ENCODE measurements around the gene DYNC2I2. TPM values are rescaled to one million over a fixed set of nuclear protein-coding genes. Genes with fewer than 3 reads are reported as not detected.

The DYNC2I2 gene
- polyA plus RNA-seq, 1 of the 3 experiments (the other 2 are of a cell fraction): 73.7 TPM

GRCh38 chr9:128685636-128686489 is 29.2 kb upstream of the DYNC2I2 start (continued):
- TF ChIP-seq CHD2 (IDR thresholded peaks at IDR 0.05; ENCODE audit: low read length, partially characterized antibody): no peak

GRCh38 chr9:128684325-128685199 is 27.9 kb upstream of the DYNC2I2 start:
- ChIA-PET POLR2A (no interaction called here), CTCF (interaction anchor here (1.3 kb wide), 1 partner anchor 48 kb away, joined by 4 read pairs; no protein-coding TSS in a partner anchor)
- 81% methylated on average over 15 of the region's 15 CpGs for WGBS (ENCODE audit: low lambda C conversion rate)

More at GRCh38 chr9:128684325-128685199, 27.9 kb upstream of the DYNC2I2 start:
- no peak for DNase-seq
- H3K4me3 ChIP-seq (ENCODE audit: low read depth in 2 of 2, low read length in 1 of 2): no peak overlapping the region
- TF ChIP-seq CHD2 (IDR thresholded peaks at IDR 0.05; ENCODE audit: low read length, partially characterized antibody): no peak
- no peak for TF ChIP-seq MXI1 (IDR thresholded peaks at IDR 0.05; ENCODE audit: low read depth, low read length)
- no peak for TF ChIP-seq SMC3 (IDR thresholded peaks at IDR 0.05; ENCODE audit: low read depth, low read length)
- no peak for TF ChIP-seq REST (IDR thresholded peaks at IDR 0.05; ENCODE audit: low read depth, low read length)
- TF ChIP-seq SIN3A (IDR thresholded peaks at IDR 0.05; ENCODE audit: borderline replicate concordance, low read depth, low read length): no peak
- no peak for TF ChIP-seq RXRA (IDR thresholded peaks at IDR 0.05; ENCODE audit: borderline replicate concordance, low read depth)
- peaks cover 0 to 4% of the 10 kb centered on the region in 2 experiments; a peak in 1 of 4 replicates for H3K4me1 ChIP-seq (ENCODE audit: control insufficient read depth in 1 of 2, insufficient read depth in 2 of 2, low read depth in 1 of 2, low read length in 1 of 2)
- H3K79me2 ChIP-seq (ENCODE audit: insufficient read depth): no peaks in the 10 kb centered on the region; the same call in 1 of the 2 replicates
- H3K27me3 ChIP-seq (ENCODE audit: insufficient read depth): no peaks in the 10 kb centered on the region
- no peaks in the 10 kb centered on the region for H4K20me1 ChIP-seq (ENCODE audit: insufficient read depth)
- no peak overlapping the region for H3K4me2 ChIP-seq
- no peak overlapping the region for H3K27ac ChIP-seq (ENCODE audit: low read depth in 2 of 2, low read length in 1 of 2)
- H3F3A ChIP-seq (replicated peaks; ENCODE audit: insufficient read depth): no peaks in the 10 kb centered on the region
- H3K36me3 ChIP-seq (replicated peaks in 1 of 2; ENCODE audit: control insufficient read depth in 1 of 2, insufficient read depth in 2 of 2, low read length in 1 of 2): no peaks in the 10 kb centered on the region
- H3K9me2 ChIP-seq: no peaks in the 10 kb centered on the region
- 0 out of 2 replicates have a peak overlapping the region, but pooled peaks have one; percentile 29 for H2AFZ ChIP-seq (ENCODE audit: low read depth)
- no peaks in the 10 kb centered on the region for H3K9me3 ChIP-seq
- H3K9ac ChIP-seq: no peak overlapping the region

Data from SK-N-SH (cell line).